Sigmoid colon (tissue), 7 donors: Measurements from ENCODE around the gene ATXN10. TPM values are rescaled to one million over a fixed set of nuclear protein-coding genes. Genes with fewer than 3 reads are reported as not detected.

ENCODE experiments used
- DNase-seq: peaks from one replicate; pipeline ENCODE4 v3.0.0-alpha.2; 2019
- H3K27ac ChIP-seq, 4 donors: fragments of 200-600 bp; sonication (generic); one replicate each; pipeline ENCODE4 v1.5.1; 2016 to 2019; ENCODE audit warnings: mild to moderate bottlenecking in 1 of 4
- H3K27me3 ChIP-seq, 3 donors: fragments of 200-600 bp; sonication (generic); one replicate each; pipeline ENCODE4 v1.5.1; 2019; ENCODE audit warnings: mild to moderate bottlenecking in 1 of 3
- H3K36me3 ChIP-seq, 4 donors: fragments of 200-600 bp; sonication (generic); one replicate each; pipeline ENCODE4 v1.5.1; 2016 to 2019
- H3K4me1 ChIP-seq, 4 donors: fragments of 200-600 bp; sonication (generic); one replicate each; pipeline ENCODE4 v1.5.1; 2017 to 2019
- H3K4me3 ChIP-seq, 4 donors: fragments of 200-600 bp; sonication (generic); one replicate each; pipeline ENCODE4 v1.5.1; 2017 to 2019; ENCODE audit warnings: mild to moderate bottlenecking in 2 of 4, moderate library complexity in 1 of 4
- H3K9me3 ChIP-seq, 4 donors: fragments of 200-600 bp in 3 of 4; sonication (generic) in 3 of 4; one replicate each; pipeline versions ENCODE4 v1.5.1 to v1.6.1; 2013 to 2019
- EP300 ChIP-seq, 4 donors: sonication (generic); formaldehyde crosslinking; IDR thresholded peaks; one replicate each; pipeline ENCODE4 v1.6.1; 2017; ENCODE audit warnings: antibody characterized with exemption in 4 of 4
- POLR2A ChIP-seq, 2 donors: fragments of 450-650 bp; IDR thresholded peaks; one replicate each; pipeline ENCODE4 v1.6.1; 2016; ENCODE audit warnings: antibody characterized with exemption in 2 of 2, mild to moderate bottlenecking in 2 of 2, moderate library complexity in 2 of 2
- POLR2AphosphoS5 ChIP-seq, 4 donors: sonication (generic); formaldehyde crosslinking; IDR thresholded peaks; one replicate each; pipeline ENCODE4 v1.6.1; 2017; ENCODE audit warnings: antibody characterized with exemption in 4 of 4
- WGBS, 2 donors: extraction: QIAGEN DNeasy Blood & Tissue Kit; methylation state at CpG; one replicate each; pipeline ENCODE4 v1.1.7; 2013; 5-methylcytosine and 5-hydroxymethylcytosine counted together
- intact Hi-C: fragments of 100-400 bp; cut with DNase I; formaldehyde crosslinking; loops from one replicate; pipeline ENCODE4 v1.15.1; 2023
- polyA plus RNA-seq, 3 donors: library from polyadenylated mRNA; stranded (reverse); fragments of 200-250 nt; gene quantifications; one replicate each; pipeline ENCODE4 v1.2.3, GENCODE V29; 2013
- total RNA-seq, 4 donors: library from RNA; depleted of rRNA; stranded (reverse); fragments of >200 nt; gene quantifications; one replicate each; pipeline ENCODE4 v1.1.0, GENCODE V29; 2016
- TF ChIP-seq, protein P1 (sequence below), 4 experiments: fragments of 450-650 bp in 3 of 4; fragments of 200-600 bp in 1 of 4; IDR thresholded peaks; one replicate each; pipeline ENCODE4 v1.5.1; 2016 to 2019; ENCODE audit warnings: antibody characterized with exemption in 4 of 4, mild to moderate bottlenecking in 3 of 4, moderate library complexity in 2 of 4
- donor health status: healthy with polysubstance abuse.
- donor health status: Bipolar disorder and iron deficiency.
- donor health status: healthy.

The ATXN10 gene
- total and polyA plus RNA-seq, 7 donors = 37.9 to 187 (median 160) TPM

DNA sequence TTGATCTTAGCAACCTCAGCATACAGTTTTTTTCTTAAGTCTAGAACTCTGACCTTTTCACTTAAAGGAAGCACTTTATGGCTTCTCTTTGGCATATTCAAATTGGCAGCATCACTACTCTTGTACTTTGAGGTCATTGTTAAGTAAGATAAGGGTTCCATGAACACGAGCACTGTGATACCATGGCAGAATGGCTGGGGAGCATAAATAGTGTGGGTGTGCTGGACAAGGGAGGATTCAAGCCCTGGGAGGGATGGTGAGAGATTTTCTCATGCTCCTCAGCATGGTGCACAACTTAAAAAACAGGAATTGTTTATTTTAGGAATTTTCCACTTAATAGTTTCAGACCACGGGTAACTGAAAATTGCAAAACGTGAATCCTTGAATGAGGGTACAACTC lies 111.4 kb downstream of the ATXN10 start:
- H3K4me1 ChIP-seq = peaks cover 0 to 21% (median 19%) of the 10 kb centered on the region in 4 donors
- DNase-seq = no peak
- no peaks in the 10 kb centered on the region for H3K9me3 ChIP-seq
- WGBS, 2 donors = 72 to 81% methylated on average over 3 of the region's 3 CpGs
- no peaks in the 10 kb centered on the region for H3K27me3 ChIP-seq
- H3K4me3 ChIP-seq = no peak overlapping the region
- H3K36me3 ChIP-seq = no peaks in the 10 kb centered on the region
- no peak overlapping the region for H3K27ac ChIP-seq
- TF ChIP-seq, protein P1, sequence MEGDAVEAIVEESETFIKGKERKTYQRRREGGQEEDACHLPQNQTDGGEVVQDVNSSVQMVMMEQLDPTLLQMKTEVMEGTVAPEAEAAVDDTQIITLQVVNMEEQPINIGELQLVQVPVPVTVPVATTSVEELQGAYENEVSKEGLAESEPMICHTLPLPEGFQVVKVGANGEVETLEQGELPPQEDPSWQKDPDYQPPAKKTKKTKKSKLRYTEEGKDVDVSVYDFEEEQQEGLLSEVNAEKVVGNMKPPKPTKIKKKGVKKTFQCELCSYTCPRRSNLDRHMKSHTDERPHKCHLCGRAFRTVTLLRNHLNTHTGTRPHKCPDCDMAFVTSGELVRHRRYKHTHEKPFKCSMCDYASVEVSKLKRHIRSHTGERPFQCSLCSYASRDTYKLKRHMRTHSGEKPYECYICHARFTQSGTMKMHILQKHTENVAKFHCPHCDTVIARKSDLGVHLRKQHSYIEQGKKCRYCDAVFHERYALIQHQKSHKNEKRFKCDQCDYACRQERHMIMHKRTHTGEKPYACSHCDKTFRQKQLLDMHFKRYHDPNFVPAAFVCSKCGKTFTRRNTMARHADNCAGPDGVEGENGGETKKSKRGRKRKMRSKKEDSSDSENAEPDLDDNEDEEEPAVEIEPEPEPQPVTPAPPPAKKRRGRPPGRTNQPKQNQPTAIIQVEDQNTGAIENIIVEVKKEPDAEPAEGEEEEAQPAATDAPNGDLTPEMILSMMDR (IDR thresholded peaks at IDR 0.05) = no peak
- TF ChIP-seq POLR2A (IDR thresholded peaks at IDR 0.05) (no peak), POLR2AphosphoS5 (IDR thresholded peaks at IDR 0.05) (no peak), EP300 (IDR thresholded peaks at IDR 0.05) (no peak)
- intact Hi-C loops = no loop called here

DNA sequence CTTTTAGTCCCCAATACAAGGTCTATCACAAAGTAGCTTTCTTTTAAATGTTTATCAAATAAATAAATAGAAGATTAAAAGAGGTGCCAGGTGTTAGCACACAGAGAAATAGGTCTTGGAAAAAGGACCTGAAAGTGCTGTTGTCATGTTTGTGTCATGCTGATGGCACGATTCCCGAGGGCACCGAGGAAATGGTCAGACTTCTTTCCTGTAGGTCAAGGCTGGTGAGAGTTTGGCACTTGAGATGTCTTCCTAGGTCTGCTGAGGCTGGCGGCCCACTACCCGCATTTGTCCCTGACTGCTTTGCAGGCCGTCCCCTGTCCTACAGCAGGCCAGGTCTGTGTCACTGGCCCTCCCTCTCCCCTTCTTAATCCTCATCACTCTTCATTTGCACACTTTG lies 112.1 kb downstream of the ATXN10 start:
- intact Hi-C loops = no loop called here
- H3K27ac ChIP-seq = no peak overlapping the region
- H3K9me3 ChIP-seq = no peaks in the 10 kb centered on the region
- peaks cover 0 to 21% (median 19%) of the 10 kb centered on the region in 4 donors for H3K4me1 ChIP-seq
- TF ChIP-seq EP300 (IDR thresholded peaks at IDR 0.05) = no peak
- no peak for TF ChIP-seq POLR2A (IDR thresholded peaks at IDR 0.05)
- TF ChIP-seq, protein P1 (IDR thresholded peaks at IDR 0.05) = no peak
- H3K27me3 ChIP-seq = no peaks in the 10 kb centered on the region
- WGBS, 2 donors = 94 to 95% methylated on average over 6 of the region's 6 CpGs
- DNase-seq = no peak
- H3K36me3 ChIP-seq = no peaks in the 10 kb centered on the region
- H3K4me3 ChIP-seq = no peak overlapping the region

DNA sequence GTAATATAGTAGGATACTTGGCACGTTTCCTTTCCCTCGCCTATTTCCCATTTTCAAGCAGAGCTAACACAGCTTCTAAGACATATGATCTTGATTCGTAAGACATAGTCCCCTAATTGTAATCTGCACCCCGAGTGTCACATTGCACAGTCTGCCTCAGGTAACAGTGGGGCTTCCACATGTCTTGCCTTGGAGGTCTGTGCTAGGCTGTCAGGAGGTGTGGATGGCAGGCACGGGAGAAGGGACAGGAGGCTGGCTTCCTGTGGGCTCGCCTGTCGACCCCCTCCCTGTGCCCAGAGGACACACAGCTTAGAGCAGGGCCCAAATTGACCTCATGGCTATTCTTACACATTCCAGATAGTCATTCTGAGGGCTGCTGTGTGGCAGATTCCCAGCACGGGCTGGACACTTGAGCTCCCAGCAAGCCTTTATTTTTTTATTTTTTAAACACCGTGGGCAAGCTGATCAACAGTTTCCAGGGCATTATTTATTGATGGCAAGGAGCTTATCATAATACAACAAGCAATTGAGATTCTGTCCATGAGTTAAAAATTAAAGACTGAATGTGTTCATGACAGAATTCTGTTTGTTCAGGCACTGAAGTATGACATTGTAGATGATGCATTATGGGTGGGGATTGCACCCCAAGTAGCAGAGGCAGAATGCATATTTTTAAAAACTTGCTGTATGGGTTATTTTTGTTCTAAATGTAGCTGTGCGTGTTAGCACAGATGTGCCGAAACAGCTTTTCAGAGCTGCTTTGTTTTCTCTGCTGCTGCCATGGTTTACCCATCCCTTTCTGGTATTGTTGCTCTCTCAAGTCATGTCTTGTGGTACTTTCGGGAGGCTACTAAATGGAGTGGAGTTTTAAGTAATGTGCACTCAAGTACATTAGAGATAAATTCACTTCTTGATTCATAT lies 113.0 kb downstream of the ATXN10 start:
- DNase-seq = no peak
- Histone ChIP-seq H3K4me3 (no peak overlapping the region), H3K36me3 (no peaks in the 10 kb centered on the region), H3K4me1 (peaks cover 0 to 21% (median 19%) of the 10 kb centered on the region in 4 donors), H3K27me3 (no peaks in the 10 kb centered on the region), H3K27ac (no peak overlapping the region), H3K9me3 (no peaks in the 10 kb centered on the region)
- intact Hi-C loops = no loop called here
- TF ChIP-seq POLR2AphosphoS5 (IDR thresholded peaks at IDR 0.05) (no peak), POLR2A (IDR thresholded peaks at IDR 0.05) (no peak), EP300 (IDR thresholded peaks at IDR 0.05) (no peak)
- TF ChIP-seq, protein P1 (IDR thresholded peaks at IDR 0.05) = no peak
- WGBS, 2 donors = 85 to 92% methylated on average over 12 of the region's 12 CpGs

DNA sequence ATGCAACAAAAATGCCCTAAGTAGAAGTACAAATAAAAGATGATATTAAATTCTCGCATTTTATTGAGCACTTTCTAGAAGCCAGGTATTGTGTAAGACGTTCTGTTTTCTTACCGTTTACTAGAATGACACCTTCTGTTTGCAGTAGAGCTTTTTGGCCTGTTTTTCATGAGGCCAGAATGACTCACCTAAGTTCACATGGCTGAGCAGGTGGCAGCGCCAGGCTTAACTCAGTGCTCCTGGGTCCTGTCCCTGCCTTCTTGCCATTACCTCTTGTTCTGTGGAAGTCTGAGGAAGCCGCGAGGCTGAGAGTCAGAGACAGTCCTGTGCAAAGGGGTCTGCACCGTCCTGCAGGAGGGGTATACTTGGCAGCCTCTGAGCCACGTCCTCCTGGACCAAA lies 113.8 kb downstream of the ATXN10 start:
- no peaks in the 10 kb centered on the region for H3K36me3 ChIP-seq
- no peak overlapping the region for H3K4me3 ChIP-seq
- peaks cover 0 to 21% (median 19%) of the 10 kb centered on the region in 4 donors for H3K4me1 ChIP-seq
- WGBS, 2 donors = 72 to 75% methylated on average over 8 of the region's 8 CpGs
- no peak for TF ChIP-seq EP300 (IDR thresholded peaks at IDR 0.05)
- TF ChIP-seq, protein P1 (IDR thresholded peaks at IDR 0.05) = no peak
- intact Hi-C loops = no loop called here
- DNase-seq = no peak
- no peak overlapping the region for H3K27ac ChIP-seq
- H3K9me3 ChIP-seq = no peaks in the 10 kb centered on the region
- H3K27me3 ChIP-seq = no peaks in the 10 kb centered on the region
